K562 (cell line): ENCODE measurements around the gene PPFIA1. TPM values are rescaled to one million over a fixed set of nuclear protein-coding genes. Genes with fewer than 3 reads are reported as not detected.

ENCODE experiments used
- ATAC-seq: fragments of 200-7000 bp; cut with Tn5 transposase; 3 replicates; pipeline ENCODE4 v1.9.1; 2020; ENCODE audit warnings: moderate library complexity
- BruUV-seq: library from RNA; stranded (reverse); fragments of 400-500 nt; replicated peaks from 2 replicates; lab custom pipeline; 2021; lab: Mats Ljungman, UMichigan
- CTCF ChIA-PET: fragments of 300-600 bp; formaldehyde crosslinking; extraction: SDS; loops from one replicate; lab custom pipeline; 2021; ENCODE audit warnings: low intra/inter-chr PET ratio; lab: Yijun Ruan, JAX
- POLR2A ChIA-PET: fragments of 300-600, 350-650 bp; sonication (Branson Sonifier 250); formaldehyde crosslinking; extraction: SDS; loops from one replicate; lab custom pipeline; 2021; ENCODE audit warnings: antibody characterized with exemption, inconsistent platforms; lab: Yijun Ruan, JAX
- DNase-seq, 4 experiments: peaks; one replicate each; pipeline versions ENCODE4 v3.0.0 to v3.0.0-alpha.2; 2011 to 2018; ENCODE audit warnings: low spot score in 3 of 4, mixed read lengths in 3 of 4; ENCODE audit errors: extremely low read depth in 1 of 4
- FAIRE-seq: peaks from 2 replicates; lab custom pipeline; 2011; peaks lifted over from hg19 to GRCh38; lab: Jason Lieb, UNC
- H2AFZ ChIP-seq: 2 replicates; pipeline ENCODE4 v1.6.0; 2011; ENCODE audit warnings: low read depth, low read length, control low read depth, inconsistent platforms
- H3K27ac ChIP-seq: fragments of 200-600 bp; 3 replicates; pipeline ENCODE4 v1.8.0; 2011; ENCODE audit warnings: low read depth, mild to moderate bottlenecking, control low read depth, inconsistent platforms, low read length, moderate library complexity, mixed read lengths; ENCODE audit errors: extremely low read depth
- H3K27me3 ChIP-seq, 2 experiments: fragments of 300-600 bp in 1 of 2; 2 replicates in 1 of 2; 3 replicates in 1 of 2; pipeline versions ENCODE4 v1.6.0 to v1.8.0; 2011; ENCODE audit warnings: inconsistent platforms in 2 of 2, low read length in 2 of 2, mild to moderate bottlenecking in 1 of 2, mixed read lengths in 1 of 2, moderate library complexity in 1 of 2; ENCODE audit not compliant: control insufficient read depth in 2 of 2, insufficient read depth in 2 of 2
- H3K36me3 ChIP-seq: fragments of 300-600 bp; 3 replicates; pipeline ENCODE4 v1.8.0; 2011; ENCODE audit warnings: mild to moderate bottlenecking, low read length, inconsistent platforms; ENCODE audit not compliant: control insufficient read depth, insufficient read depth
- H3K4me1 ChIP-seq, 2 experiments: fragments of 200-600 bp in 1 of 2; replicated peaks in 1 of 2; 2 replicates in 1 of 2; 3 replicates in 1 of 2; pipeline versions ENCODE4 v1.5.1 to v1.8.0; 2011; ENCODE audit warnings: inconsistent platforms in 2 of 2, low read length in 2 of 2, mild to moderate bottlenecking in 1 of 2, mixed read lengths in 1 of 2, moderate library complexity in 1 of 2; ENCODE audit not compliant: control insufficient read depth in 2 of 2, insufficient read depth in 2 of 2
- H3K4me2 ChIP-seq: 2 replicates; pipeline ENCODE4 v1.6.1; 2011; ENCODE audit warnings: low read length, control low read depth, inconsistent platforms, mixed read lengths; ENCODE audit not compliant: insufficient read depth
- H3K4me3 ChIP-seq: fragments of 200-600 bp; sonication (generic), shearing (Covaris generic); 2 replicates; pipeline ENCODE4 v1.5.1; 2016; ENCODE audit warnings: control low read depth, inconsistent platforms
- H3K79me2 ChIP-seq: fragments of 200-600 bp; 3 replicates; pipeline ENCODE4 v1.8.0; 2011; ENCODE audit warnings: low read length, inconsistent platforms; ENCODE audit not compliant: control insufficient read depth, insufficient read depth
- H3K9ac ChIP-seq, 2 experiments: 2 replicates each; pipeline versions ENCODE4 v1.6.0 to v1.6.1; 2011; ENCODE audit warnings: low read depth in 2 of 2, low read length in 2 of 2, control low read depth in 1 of 2, inconsistent platforms in 1 of 2, mild to moderate bottlenecking in 1 of 2, mixed read lengths in 1 of 2; ENCODE audit not compliant: insufficient read depth in 1 of 2
- H3K9me1 ChIP-seq: one replicate; pipeline ENCODE4 v1.6.0; 2011; ENCODE audit warnings: inconsistent platforms, mild to moderate bottlenecking, low read length, moderate library complexity; ENCODE audit not compliant: control insufficient read depth, insufficient read depth
- H3K9me3 ChIP-seq: replicated peaks from 2 replicates; pipeline ENCODE4 v1.5.1; 2011; ENCODE audit warnings: low read depth, low read length, inconsistent platforms; ENCODE audit not compliant: control insufficient read depth, insufficient read depth
- H4K20me1 ChIP-seq: replicated peaks from 2 replicates; pipeline ENCODE4 v1.6.1; 2011; ENCODE audit warnings: low read length, inconsistent platforms, mixed read lengths; ENCODE audit not compliant: control insufficient read depth, insufficient read depth
- CHD7 ChIP-seq: fragments of 200-600 bp; sonication (generic); IDR thresholded peaks from one replicate; pipeline ENCODE4 v1.6.1; 2012; ENCODE audit warnings: mild to moderate bottlenecking, low read depth, low read length, inconsistent platforms
- ELF1 ChIP-seq: fragments of 200-800 bp; sonication (Bioruptor generic); IDR thresholded peaks from 2 replicates; pipeline ENCODE4 v1.6.1; 2016; ENCODE audit warnings: missing genetic modification characterization, missing compliant biosample characterization
- TBL1XR1 ChIP-seq, 2 experiments: IDR thresholded peaks; 2 replicates each; pipeline ENCODE4 v1.6.1; 2012; ENCODE audit warnings: improper control_type of control experiment in 2 of 2, low read length in 2 of 2, mild to moderate bottlenecking in 1 of 2
- TCF7 ChIP-seq: sonication (generic); IDR thresholded peaks from 2 replicates; pipeline ENCODE4 v1.6.1; 2016; ENCODE audit warnings: antibody characterized with exemption, borderline replicate concordance
- WGBS: fragments of 100-300 bp; shearing (Covaris generic); methylation state at CpG from one replicate; pipeline ENCODE4 v1.1.6; 2016; ENCODE audit warnings: low coverage, mixed read lengths; ENCODE audit not compliant: insufficient coverage; ENCODE audit errors: missing lambda C conversion rate; 5-methylcytosine and 5-hydroxymethylcytosine counted together
- in situ Hi-C: fragments of 300-500 bp; cut with MboI; formaldehyde crosslinking; loops from 4 replicates; pipeline ENCODE4 v1.15.0; 2018; ENCODE audit warnings: inconsistent platforms, mixed read lengths
- intact Hi-C: fragments of 100-400 bp; cut with micrococcal nuclease; formaldehyde crosslinking; loops from 2 replicates; pipeline ENCODE4 v1.14.2; 2022
- polyA plus RNA-seq, 8 experiments: library from polyadenylated mRNA; depleted of rRNA in 4 of 8; stranded (reverse) in 5 of 8; unstranded in 3 of 8; fragments of >200 nt; fragmentation: Nextera tagmentation in 2 of 8; fragmentation: Illumina TruSeq in 1 of 8; extraction: Ambion mirVana in 2 of 8; extraction: Trizol in 1 of 8; gene quantifications; 2 replicates each; pipeline versions ENCODE4 v1.2.1 to v1.2.3, GENCODE V29; 2011 to 2014; ENCODE audit warnings: inconsistent platforms in 1 of 8, missing spikeins in 1 of 8
- total RNA-seq, 7 experiments: library from RNA; depleted of rRNA in 6 of 7; stranded (reverse); fragments of >200 nt in 6 of 7; fragmentation: Illumina TruSeq in 2 of 7; extraction: Trizol in 2 of 7; gene quantifications; 2 replicates each; pipeline versions ENCODE4 v1.2.1 to v1.2.3, GENCODE V29; 2011 to 2021; ENCODE audit warnings: low replicate concordance in 1 of 7
- TF ChIP-seq, protein P1 (sequence below), 3 experiments: fragments of 200-800 bp in 1 of 3; sonication (Bioruptor generic) in 1 of 3; sonication (generic) in 1 of 3; formaldehyde crosslinking in 1 of 3; IDR thresholded peaks; 2 replicates each; pipeline versions ENCODE4 v1.6.1 to v1.8.0; 2016 to 2022; ENCODE audit warnings: mild to moderate bottlenecking in 2 of 3, missing compliant biosample characterization in 2 of 3, missing genetic modification characterization in 2 of 3, missing genetic modification reagents in 1 of 3

The PPFIA1 gene
- total and polyA plus RNA-seq, 9 of the 15 experiments (the other 6 are each of a cell fraction or from before 2014, with no cell fraction given): 9.9 to 41.5 (median 28.5) TPM

DNA sequence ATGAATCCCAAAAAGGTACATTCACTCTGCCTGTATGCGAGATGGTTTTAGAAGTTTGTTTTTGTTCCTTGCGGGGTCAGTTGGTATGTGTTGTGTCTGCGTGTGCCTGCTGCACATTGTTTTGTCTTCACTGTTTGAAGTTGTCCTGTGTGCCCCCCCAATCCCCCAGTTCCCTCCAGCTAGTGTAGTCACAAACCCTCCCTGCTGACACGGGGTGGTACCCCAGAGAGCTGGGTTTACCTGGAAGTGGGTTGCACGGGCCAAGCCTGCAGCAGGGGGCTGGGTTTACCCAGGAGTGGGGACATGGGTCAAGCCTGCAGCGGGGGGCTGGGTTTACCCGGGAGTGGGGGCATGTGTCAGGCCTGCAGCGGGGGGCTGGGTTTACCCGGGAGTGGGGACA is 150.0 kb downstream of the PPFIA1 start:
- peaks cover 85% of the 10 kb centered on the region for H3K36me3 ChIP-seq
- DNase-seq: no peak
- peaks cover 14 to 40% of the 10 kb centered on the region in 2 experiments; a peak in 4 of 5 replicates for H3K4me1 ChIP-seq
- H3K27me3 ChIP-seq: no peaks in the 10 kb centered on the region
- intact Hi-C loops (loop anchor here (5.0 kb wide), 1 partner anchor 37 kb away; no protein-coding TSS in a partner anchor), in situ Hi-C loops (no loop called here)
- H2AFZ ChIP-seq: no peak overlapping the region
- peak overlapping the region; percentile 95 for H3K27ac ChIP-seq
- peak overlapping the region in 1 of 2 experiments; percentile 54; a peak in 3 of 4 replicates for H3K9ac ChIP-seq
- 86% methylated on average over 9 of the region's 9 CpGs for WGBS
- no peaks in the 10 kb centered on the region for H3K9me3 ChIP-seq
- TSS peak; percentile 18 for BruUV-seq
- ChIA-PET POLR2A (interaction anchor here (0.6 to 2.6 kb wide), 6 partner anchors 10 to 1510 kb away, joined by 3 to 10 read pairs (median 4); no protein-coding TSS in a partner anchor), CTCF (no interaction called here)
- H3K79me2 ChIP-seq: peaks cover 27% of the 10 kb centered on the region
- no peak for ATAC-seq
- H3K4me3 ChIP-seq: no peak overlapping the region
- H3K4me2 ChIP-seq: peak overlapping the region; percentile 76
- peaks cover 35% of the 10 kb centered on the region for H4K20me1 ChIP-seq
- peaks cover 16% of the 10 kb centered on the region for H3K9me1 ChIP-seq
- no peak for FAIRE-seq
- TF ChIP-seq TCF7: no peak
- TF ChIP-seq CHD7: no peak
- TF ChIP-seq, protein P1, sequence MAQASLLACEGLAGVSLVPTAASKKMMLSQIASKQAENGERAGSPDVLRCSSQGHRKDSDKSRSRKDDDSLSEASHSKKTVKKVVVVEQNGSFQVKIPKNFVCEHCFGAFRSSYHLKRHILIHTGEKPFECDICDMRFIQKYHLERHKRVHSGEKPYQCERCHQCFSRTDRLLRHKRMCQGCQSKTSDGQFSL (CRISPR knock-in tag; IDR thresholded peaks at IDR 0.05): peak; percentile 66
- TF ChIP-seq, protein P1 (tag; IDR thresholded peaks at IDR 0.05): 0 out of 4 replicates have a peak, but pooled peaks of 1 of the 2 experiments have one; percentile 31
- peak; percentile 15 for TF ChIP-seq ELF1
- TF ChIP-seq TBL1XR1 (IDR thresholded peaks at IDR 0.05; ENCODE audit: low read length in 2 of 2): no peak
